GM12891 (cell line): ENCODE measurements around the gene DCLK2.

Experiments
- POLR2A ChIP-seq: IDR thresholded peaks from 2 replicates; pipeline ENCODE4 v1.6.1; 2011; ENCODE audit warnings: low read depth, low read length, control low read depth
- POLR2AphosphoS5 ChIP-seq: IDR thresholded peaks from 2 replicates; pipeline ENCODE4 v1.6.1; 2011; ENCODE audit warnings: low read depth, low read length, control low read depth
- POU2F2 ChIP-seq: IDR thresholded peaks from 2 replicates; pipeline ENCODE4 v1.6.1; 2011; ENCODE audit warnings: low read depth, mild to moderate bottlenecking, control low read depth, low read length, moderate library complexity

- TF ChIP-seq POLR2A (no peak), POU2F2 (no peak), POLR2AphosphoS5 (no peak)
Measured at GRCh38 chr4:150087006-150087405, 8.8 kb downstream of the DCLK2 start.
